Fibroblast of lung (primary cell): ENCODE data around the gene CNNM2. TPM values are rescaled to one million over a fixed set of nuclear protein-coding genes. Genes with fewer than 3 reads are reported as not detected.

Experiments
- DNase-seq, 2 donors: peaks; one replicate each; pipeline versions ENCODE4 v3.0.0 to v3.0.0-alpha.2; 2010; ENCODE audit warnings: low read depth in 2 of 2
- H2AFZ ChIP-seq: 2 replicates; pipeline ENCODE4 v1.5.1; 2012; ENCODE audit warnings: low read length, control low read depth, inconsistent platforms
- H3K27ac ChIP-seq: 2 replicates; pipeline ENCODE4 v1.5.1; 2011; ENCODE audit warnings: low read length, control low read depth; ENCODE audit not compliant: insufficient read depth
- H3K27me3 ChIP-seq: 2 replicates; pipeline ENCODE4 v1.5.1; 2011; ENCODE audit warnings: mild to moderate bottlenecking, low read length; ENCODE audit not compliant: control insufficient read depth, insufficient read depth
- H3K36me3 ChIP-seq: 2 replicates; pipeline ENCODE4 v1.5.1; 2011; ENCODE audit warnings: low read length; ENCODE audit not compliant: control insufficient read depth, insufficient read depth
- H3K4me1 ChIP-seq: 2 replicates; pipeline ENCODE4 v1.5.1; 2011; ENCODE audit warnings: low read length; ENCODE audit not compliant: control insufficient read depth, insufficient read depth; ENCODE audit errors: extremely low read depth
- H3K4me2 ChIP-seq: 2 replicates; pipeline ENCODE4 v1.5.1; 2011; ENCODE audit warnings: low read length, control low read depth; ENCODE audit not compliant: insufficient read depth; ENCODE audit errors: extremely low read depth
- H3K4me3 ChIP-seq, 4 experiments: fragments of 200-600 bp in 1 of 4; sonication (generic) in 1 of 4; replicated peaks in 1 of 4; 2 replicates each; pipeline ENCODE4 v1.5.1; 2011 to 2016; ENCODE audit warnings: low read length in 4 of 4, low read depth in 3 of 4, mild to moderate bottlenecking in 3 of 4, control low read depth in 2 of 4, inconsistent platforms in 1 of 4, mixed read lengths in 1 of 4; ENCODE audit not compliant: insufficient read depth in 1 of 4; ENCODE audit errors: control extremely low read depth in 1 of 4
- H3K79me2 ChIP-seq: 2 replicates; pipeline ENCODE4 v1.5.1; 2012; ENCODE audit warnings: mild to moderate bottlenecking, low read length, inconsistent platforms; ENCODE audit not compliant: control insufficient read depth, insufficient read depth
- H3K9ac ChIP-seq: 2 replicates; pipeline ENCODE4 v1.5.1; 2011; ENCODE audit warnings: mild to moderate bottlenecking, low read length, control low read depth; ENCODE audit not compliant: insufficient read depth
- H3K9me3 ChIP-seq: 2 replicates; pipeline ENCODE4 v1.5.1; 2012; ENCODE audit warnings: low read depth, low read length; ENCODE audit not compliant: control insufficient read depth, insufficient read depth
- H4K20me1 ChIP-seq: 2 replicates; pipeline ENCODE4 v1.5.1; 2011; ENCODE audit warnings: low read length; ENCODE audit not compliant: control insufficient read depth, insufficient read depth; ENCODE audit errors: extremely low read depth
- EZH2 ChIP-seq: IDR thresholded peaks from 2 replicates; pipeline ENCODE4 v1.5.1; 2012; ENCODE audit warnings: low read length, control low read depth, mild to moderate bottlenecking; ENCODE audit errors: missing control alignments
- polyA minus RNA-seq: library from RNA; depleted of rRNA, polyadenylated mRNA; stranded (reverse); fragments of >200 nt; gene quantifications from 2 replicates; pipeline ENCODE4 v1.2.3, GENCODE V29; 2011; ENCODE audit warnings: low replicate concordance
- polyA plus RNA-seq, 2 donors: library from polyadenylated mRNA; depleted of rRNA in 1 of 2; stranded (reverse) in 1 of 2; unstranded in 1 of 2; fragments of >200 nt; gene quantifications; 2 replicates each; pipeline ENCODE4 v1.2.1, GENCODE V29; 2011 to 2012; ENCODE audit warnings: missing spikeins in 1 of 2
- total RNA-seq: library from RNA; depleted of rRNA; stranded (reverse); fragments of >200 nt; gene quantifications from 2 replicates; pipeline ENCODE4 v1.2.1, GENCODE V29; 2014
- TF ChIP-seq, protein P1 (sequence below), 2 donors: IDR thresholded peaks in 1 of 2; conservative IDR thresholded peaks in 1 of 2; 1 replicate in 1 of 2; 2 replicates in 1 of 2; pipeline ENCODE4 v1.5.1; 2011 to 2012; ENCODE audit warnings: low read length in 2 of 2, control low read depth in 1 of 2, inconsistent platforms in 1 of 2, low read depth in 1 of 2, mild to moderate bottlenecking in 1 of 2

CNNM2 gene
- 4.4 and 6.1 TPM in 2 replicates for total RNA-seq
- polyA plus RNA-seq = 3.4 and 4.7 TPM in 2 replicates
- 4.0 and 4.9 TPM in 2 replicates for polyA plus RNA-seq (2012)
- 5.0 and 6.9 TPM in 2 replicates for polyA minus RNA-seq

DNA sequence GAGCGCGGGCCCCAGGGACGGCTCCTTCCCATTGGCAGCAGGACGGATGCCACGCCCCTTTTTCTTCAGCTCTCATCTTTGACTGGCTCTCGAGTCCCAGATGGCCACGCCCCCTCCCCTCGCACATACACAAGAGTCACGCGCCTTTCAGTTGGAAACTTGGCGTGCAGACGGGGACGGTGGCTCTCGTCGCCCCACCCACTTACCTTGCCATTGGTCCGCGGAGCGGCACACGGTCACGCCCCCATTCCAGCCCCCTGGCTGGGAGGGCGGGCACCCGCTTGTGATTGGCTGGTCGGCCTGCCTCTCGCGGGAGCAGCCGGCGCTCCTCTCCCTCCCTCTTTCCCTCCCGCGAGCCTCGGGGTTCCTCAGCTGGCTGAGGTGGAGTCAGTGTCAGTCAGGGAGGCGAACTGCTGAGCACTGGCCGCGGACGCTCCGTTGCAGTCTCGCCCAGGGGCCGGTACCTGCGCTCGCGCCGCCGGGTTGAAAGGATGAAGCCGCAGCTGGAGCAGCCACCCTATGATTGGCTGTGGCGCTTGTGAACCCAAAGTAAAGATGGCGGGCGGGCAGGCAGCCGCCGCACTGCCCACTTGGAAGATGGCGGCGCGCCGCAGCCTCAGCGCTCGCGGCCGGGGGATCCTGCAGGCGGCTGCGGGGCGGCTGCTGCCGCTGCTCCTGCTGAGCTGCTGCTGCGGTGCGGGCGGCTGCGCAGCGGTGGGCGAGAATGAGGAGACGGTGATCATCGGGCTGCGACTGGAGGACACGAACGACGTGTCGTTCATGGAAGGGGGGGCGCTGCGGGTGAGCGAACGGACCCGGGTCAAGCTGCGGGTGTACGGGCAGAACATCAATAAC, at the start of gene CNNM2:
TSS of gene CNNM2 (plus strand) at position 333 of the 855 bp plus-strand sequence. CDS start at position 520, 187 bp downstream.
- H4K20me1 ChIP-seq = no peaks in the 10 kb centered on the region
- peak within 1 kb of the TSS; percentile 69 to 94 (median 89) for H3K4me3 ChIP-seq
- peak within 1 kb of the TSS; percentile 80 for H3K27ac ChIP-seq
- DNase-seq = peak; percentile 99 to 100
- TF ChIP-seq, protein P1, sequence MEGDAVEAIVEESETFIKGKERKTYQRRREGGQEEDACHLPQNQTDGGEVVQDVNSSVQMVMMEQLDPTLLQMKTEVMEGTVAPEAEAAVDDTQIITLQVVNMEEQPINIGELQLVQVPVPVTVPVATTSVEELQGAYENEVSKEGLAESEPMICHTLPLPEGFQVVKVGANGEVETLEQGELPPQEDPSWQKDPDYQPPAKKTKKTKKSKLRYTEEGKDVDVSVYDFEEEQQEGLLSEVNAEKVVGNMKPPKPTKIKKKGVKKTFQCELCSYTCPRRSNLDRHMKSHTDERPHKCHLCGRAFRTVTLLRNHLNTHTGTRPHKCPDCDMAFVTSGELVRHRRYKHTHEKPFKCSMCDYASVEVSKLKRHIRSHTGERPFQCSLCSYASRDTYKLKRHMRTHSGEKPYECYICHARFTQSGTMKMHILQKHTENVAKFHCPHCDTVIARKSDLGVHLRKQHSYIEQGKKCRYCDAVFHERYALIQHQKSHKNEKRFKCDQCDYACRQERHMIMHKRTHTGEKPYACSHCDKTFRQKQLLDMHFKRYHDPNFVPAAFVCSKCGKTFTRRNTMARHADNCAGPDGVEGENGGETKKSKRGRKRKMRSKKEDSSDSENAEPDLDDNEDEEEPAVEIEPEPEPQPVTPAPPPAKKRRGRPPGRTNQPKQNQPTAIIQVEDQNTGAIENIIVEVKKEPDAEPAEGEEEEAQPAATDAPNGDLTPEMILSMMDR (conservative IDR thresholded peaks at IDR 0.05 in 1 of 2, IDR thresholded peaks at IDR 0.05 in 1 of 2; ENCODE audit: low read depth in 1 of 2, low read length in 2 of 2) = no peak
- TF ChIP-seq EZH2 = no peak
- peaks cover 1% of the 10 kb centered on the region for H3K27me3 ChIP-seq
- H3K9ac ChIP-seq = peak within 1 kb of the TSS; percentile 83
- peak within 1 kb of the TSS; percentile 91 for H3K4me2 ChIP-seq
- H3K36me3 ChIP-seq = no peaks in the 10 kb centered on the region
- H2AFZ ChIP-seq = peak within 1 kb of the TSS; percentile 97
- no peaks in the 10 kb centered on the region for H3K79me2 ChIP-seq
- H3K9me3 ChIP-seq = no peaks in the 10 kb centered on the region
- peaks cover 3% of the 10 kb centered on the region for H3K4me1 ChIP-seq

DNA sequence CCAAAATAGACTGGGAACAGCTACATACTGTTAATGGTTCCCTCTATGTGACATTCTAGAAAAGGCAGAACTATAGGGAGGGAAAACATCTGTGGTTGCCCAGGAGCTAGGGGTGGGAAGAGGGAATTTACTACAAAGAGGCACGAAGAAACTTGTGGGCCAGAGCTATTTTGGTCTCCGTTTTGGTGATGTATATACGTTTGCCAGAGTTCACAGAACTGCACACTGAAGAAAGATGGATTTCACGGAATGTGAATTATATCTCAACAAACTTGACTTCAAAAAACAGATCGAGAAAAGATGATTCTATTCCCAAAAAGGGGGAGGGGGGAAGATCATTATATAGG, 49.2 kb upstream of the CNNM2 start:
- TF ChIP-seq, protein P1 (conservative IDR thresholded peaks at IDR 0.05 in 1 of 2, IDR thresholded peaks at IDR 0.05 in 1 of 2; ENCODE audit: low read depth in 1 of 2, low read length in 2 of 2) = no peak
- TF ChIP-seq EZH2 = no peak
- peak in 1 of 2 donors; percentile 19 for DNase-seq
- Histone ChIP-seq H3K9ac (peak overlapping the region; percentile 62), H3K4me3 (peak overlapping the region; percentile 32 to 63 (median 51)), H3K9me3 (no peaks in the 10 kb centered on the region), H3K4me1 (no peaks in the 10 kb centered on the region), H3K79me2 (no peaks in the 10 kb centered on the region), H3K27me3 (no peaks in the 10 kb centered on the region), H3K4me2 (peak overlapping the region; percentile 78), H4K20me1 (no peaks in the 10 kb centered on the region), H3K27ac (no peak overlapping the region), H3K36me3 (no peaks in the 10 kb centered on the region), H2AFZ (peak overlapping the region; percentile 88)

DNA sequence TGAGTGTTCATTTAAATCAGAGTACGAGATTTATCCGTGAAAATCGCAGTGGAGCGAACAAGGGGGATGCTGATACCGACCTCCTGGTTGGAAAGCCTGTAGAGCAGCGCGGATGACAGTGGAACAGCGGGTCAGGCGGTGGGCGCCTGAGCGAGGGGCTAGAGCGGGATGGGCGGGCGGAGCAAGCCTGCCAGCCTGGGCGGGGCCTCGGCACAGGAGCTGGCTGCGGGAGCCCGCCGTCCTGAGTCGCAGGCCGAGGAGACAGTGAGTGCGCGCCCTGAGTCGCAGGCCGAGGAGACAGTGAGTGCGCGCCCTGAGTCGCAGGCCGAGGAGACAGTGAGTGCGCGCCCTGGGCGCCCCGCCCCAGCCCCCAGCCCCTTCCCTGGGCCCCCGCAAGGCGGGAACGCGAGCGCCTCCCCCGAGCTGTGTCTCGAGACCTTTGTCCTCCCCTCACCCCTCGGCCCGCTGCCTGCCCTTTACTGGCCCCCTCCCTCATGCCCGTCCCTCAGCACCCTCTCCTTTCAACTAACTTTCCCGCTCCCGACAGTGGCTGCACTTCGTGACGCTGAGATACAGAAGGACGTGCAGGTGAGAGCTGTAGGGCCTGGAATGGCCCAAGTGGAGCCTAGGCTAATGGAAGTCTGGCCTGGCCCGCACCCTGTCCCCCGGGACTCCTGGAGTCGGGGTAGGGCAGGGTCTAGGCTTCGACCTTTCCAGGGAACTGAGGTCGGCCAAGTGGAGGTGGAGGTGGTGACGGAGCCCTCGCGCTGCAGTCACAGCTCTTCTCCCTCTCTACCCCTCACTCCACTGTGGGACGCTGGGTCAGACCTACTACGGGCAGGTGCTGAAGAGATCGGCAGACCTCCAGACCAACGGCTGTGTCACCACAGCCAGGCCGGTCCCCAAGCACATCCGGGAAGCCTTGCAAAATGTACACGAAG, 48.6 kb upstream of the CNNM2 start, which contains the start of gene AS3MT:
TSS of gene AS3MT (plus strand) at position 213 of the 941 bp plus-strand sequence. CDS start at position 336, 123 bp downstream.
- Histone ChIP-seq H4K20me1 (no peaks in the 10 kb centered on the region), H3K9me3 (no peaks in the 10 kb centered on the region), H2AFZ (peak within 1 kb of the TSS; percentile 88), H3K27me3 (no peaks in the 10 kb centered on the region), H3K27ac (no peak within 1 kb of the TSS), H3K9ac (peak within 1 kb of the TSS; percentile 62), H3K4me3 (peak within 1 kb of the TSS; percentile 32 to 63 (median 52)), H3K4me1 (no peaks in the 10 kb centered on the region), H3K79me2 (no peaks in the 10 kb centered on the region), H3K4me2 (peak within 1 kb of the TSS; percentile 78), H3K36me3 (no peaks in the 10 kb centered on the region)
- TF ChIP-seq, protein P1 (conservative IDR thresholded peaks at IDR 0.05 in 1 of 2, IDR thresholded peaks at IDR 0.05 in 1 of 2; ENCODE audit: low read depth in 1 of 2, low read length in 2 of 2) = no peak
- TF ChIP-seq EZH2 = no peak
- peak in 1 of 2 donors; percentile 28 for DNase-seq
